Ishikawa (cell line): Measurements from ENCODE around the gene SH3D21.

Experiments
- EGR1 ChIP-seq: IDR thresholded peaks from 2 replicates; pipeline ENCODE4 v1.6.1; 2012
- EP300 ChIP-seq: IDR thresholded peaks from 2 replicates; pipeline ENCODE4 v1.6.1; 2012; ENCODE audit warnings: borderline replicate concordance
- FOXM1 ChIP-seq: IDR thresholded peaks from 2 replicates; pipeline ENCODE4 v1.6.1; 2012; ENCODE audit warnings: low read depth, borderline replicate concordance
- MAX ChIP-seq: IDR thresholded peaks from 2 replicates; pipeline ENCODE4 v1.6.1; 2012
- RAD21 ChIP-seq: IDR thresholded peaks from 2 replicates; pipeline ENCODE4 v1.6.1; 2012; ENCODE audit warnings: low read depth
- REST ChIP-seq: IDR thresholded peaks from 2 replicates; pipeline ENCODE4 v1.6.1; 2012; ENCODE audit warnings: low read depth, mild to moderate bottlenecking
- TCF12 ChIP-seq: IDR thresholded peaks from 2 replicates; pipeline ENCODE4 v1.6.1; 2012; ENCODE audit warnings: low read depth
- USF1 ChIP-seq: IDR thresholded peaks from 2 replicates; pipeline ENCODE4 v1.6.1; 2012
- YY1 ChIP-seq: IDR thresholded peaks from 2 replicates; pipeline ENCODE4 v1.6.1; 2012; ENCODE audit warnings: low read depth
- ZBTB7A ChIP-seq: IDR thresholded peaks from 2 replicates; pipeline ENCODE4 v1.6.1; 2012; ENCODE audit warnings: low read depth

GRCh38 chr1:36339215-36339614 is 33.0 kb downstream of the SH3D21 start:
- TF ChIP-seq YY1, result no peak
- no peak for TF ChIP-seq EP300
- TF ChIP-seq TCF12, result no peak
- no peak for TF ChIP-seq RAD21
- TF ChIP-seq USF1, result no peak
- no peak for TF ChIP-seq FOXM1
- no peak for TF ChIP-seq MAX
- TF ChIP-seq REST, result no peak
- TF ChIP-seq ZBTB7A, result no peak
- no peak for TF ChIP-seq EGR1
